Measurements from ENCODE around the gene TOM1.
A peak's percentile ranks its signal among the peaks of the same experiment; 100 is the strongest.
"Not testable (repeated sequence)": the region's sequence is repeated elsewhere in the genome, so short reads cannot be mapped to it uniquely, and the experiment has no call there.

Gene TOM1

GRCh38 chr22:35359380-35360065, 59.8 kb downstream of the TOM1 start:
- TF ChIP-seq POU2F2 (IDR thresholded peaks at IDR 0.05; ENCODE audit: low read depth, low read length) (no peak), SPI1 (IDR thresholded peaks at IDR 0.05; ENCODE audit: low read depth, low read length) (no peak), TAF1 (IDR thresholded peaks at IDR 0.05; ENCODE audit: low read depth, low read length) (no peak), PAX5 (IDR thresholded peaks at IDR 0.05; ENCODE audit: insufficient read depth, low read length, severe bottlenecking) (no peak), POLR2A (IDR thresholded peaks at IDR 0.05; ENCODE audit: low read depth, low read length) (no peak), POLR2AphosphoS5 (IDR thresholded peaks at IDR 0.05; ENCODE audit: low read depth, low read length) (no peak)
- DNase-seq (ENCODE audit: insufficient read length, low spot score) (no peak), FAIRE-seq (no peak)

DNA sequence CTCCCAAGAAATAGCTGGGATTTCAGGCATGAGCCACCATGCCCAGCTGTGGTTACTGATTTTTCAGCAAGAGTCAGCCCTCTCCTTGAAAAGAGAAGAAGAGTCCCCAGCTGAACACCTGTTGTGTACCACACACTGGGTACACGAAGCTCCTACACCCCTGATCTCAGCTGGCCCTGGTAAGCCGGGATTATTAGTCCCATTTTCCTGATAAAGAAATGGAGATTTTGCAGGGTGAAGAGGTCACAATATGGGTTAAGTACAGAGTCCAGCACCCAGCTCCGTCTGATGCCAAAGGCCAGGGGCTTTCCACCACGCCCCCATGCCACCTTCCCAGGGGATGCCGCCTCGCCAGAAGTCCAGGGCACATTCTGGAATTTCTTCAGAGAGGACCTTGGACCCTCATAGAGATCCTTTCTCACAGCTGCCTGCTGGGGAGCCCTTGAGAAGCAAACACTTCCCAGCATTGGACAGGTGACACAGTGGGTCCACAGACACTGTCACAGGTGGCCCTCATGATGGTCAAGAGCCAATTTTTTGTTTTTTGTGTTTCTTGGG, 61.4 kb downstream of the TOM1 start:
- FAIRE-seq = no peak

GRCh38 chr22:35363566-35364086, 63.9 kb downstream of the TOM1 start:
- TF ChIP-seq SPI1 (IDR thresholded peaks at IDR 0.05; ENCODE audit: low read depth, low read length) = no peak
- no peak for DNase-seq (ENCODE audit: insufficient read length, low spot score)
- no peak for FAIRE-seq

More for the DNA sequence above, 61.4 kb downstream of the TOM1 start:
- TF ChIP-seq POU2F2 (IDR thresholded peaks at IDR 0.05; ENCODE audit: low read depth, low read length) (no peak), SPI1 (IDR thresholded peaks at IDR 0.05; ENCODE audit: low read depth, low read length) (no peak), POLR2AphosphoS5 (IDR thresholded peaks at IDR 0.05; ENCODE audit: low read depth, low read length) (no peak), TAF1 (IDR thresholded peaks at IDR 0.05; ENCODE audit: low read depth, low read length) (no peak), POLR2A (IDR thresholded peaks at IDR 0.05; ENCODE audit: low read depth, low read length) (no peak), PAX5 (IDR thresholded peaks at IDR 0.05; ENCODE audit: insufficient read depth, low read length, severe bottlenecking) (no peak)
- no peak for DNase-seq (ENCODE audit: insufficient read length, low spot score)

- FAIRE-seq; DNase-seq (ENCODE audit: insufficient read length, low spot score): not testable (repeated sequence)
These were observed 64.5 kb downstream of the TOM1 start for GRCh38 chr22:35364230-35364629.

DNA sequence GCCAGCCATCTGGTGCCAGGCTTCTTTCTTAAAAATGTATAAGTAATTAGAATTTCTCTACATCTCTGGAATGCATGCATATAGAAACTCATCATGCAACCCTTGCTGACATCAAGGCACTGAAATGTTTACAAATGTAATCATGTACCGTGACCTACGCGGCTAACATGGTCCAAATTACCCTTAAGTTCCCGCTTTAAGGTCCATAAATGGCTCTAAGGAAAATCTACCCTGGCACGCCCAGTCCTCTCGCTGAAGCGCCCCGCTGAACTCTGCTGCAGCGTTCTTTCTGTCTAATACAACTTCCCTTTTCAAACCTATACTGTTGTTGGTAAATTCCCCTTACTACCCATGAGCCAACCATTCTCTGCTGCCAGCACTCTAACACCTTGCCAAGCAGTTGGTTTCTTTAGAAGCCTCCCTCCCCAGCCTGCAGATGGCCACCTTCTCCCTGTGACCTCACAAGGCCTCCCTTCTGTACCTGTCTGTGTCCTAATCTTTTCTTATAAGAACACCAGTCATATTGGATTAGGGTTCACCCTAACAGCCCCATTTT, 67.7 kb downstream of the TOM1 start:
- peak; percentile 83 for FAIRE-seq
- no peak for DNase-seq (ENCODE audit: insufficient read length, low spot score)
- TF ChIP-seq TAF1 (IDR thresholded peaks at IDR 0.05; ENCODE audit: low read depth, low read length) (no peak), SPI1 (IDR thresholded peaks at IDR 0.05; ENCODE audit: low read depth, low read length) (no peak), POU2F2 (IDR thresholded peaks at IDR 0.05; ENCODE audit: low read depth, low read length) (no peak), POLR2A (IDR thresholded peaks at IDR 0.05; ENCODE audit: low read depth, low read length) (no peak), PAX5 (IDR thresholded peaks at IDR 0.05; ENCODE audit: insufficient read depth, low read length, severe bottlenecking) (peak; percentile 44)

DNA sequence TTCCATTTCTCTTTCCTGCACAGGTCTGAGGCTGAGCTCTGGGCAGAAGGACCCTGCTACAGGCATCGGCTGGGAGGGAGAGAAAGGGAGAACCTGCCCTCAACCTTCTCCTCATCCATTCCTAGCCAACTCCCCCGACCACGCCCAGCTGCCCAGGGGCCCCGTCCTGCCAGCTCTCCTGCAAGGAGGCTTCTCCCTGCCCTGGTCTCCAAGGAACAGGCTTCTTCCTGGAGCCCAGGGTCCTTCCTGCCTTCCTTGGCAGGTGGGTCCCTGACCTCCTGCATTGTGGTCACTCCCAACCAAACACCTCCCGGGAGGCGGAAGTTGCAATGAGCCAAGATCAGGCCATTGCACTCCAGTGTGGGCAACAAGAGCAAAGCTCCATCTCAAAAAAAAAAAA, 68.7 kb downstream of the TOM1 start:
- FAIRE-seq (no peak), DNase-seq (ENCODE audit: insufficient read length, low spot score) (no peak)
- TF ChIP-seq PAX5 (IDR thresholded peaks at IDR 0.05; ENCODE audit: insufficient read depth, low read length, severe bottlenecking) = no peak
- no peak for TF ChIP-seq POLR2AphosphoS5 (IDR thresholded peaks at IDR 0.05; ENCODE audit: low read depth, low read length)
- TF ChIP-seq POLR2A (IDR thresholded peaks at IDR 0.05; ENCODE audit: low read depth, low read length) = no peak
- TF ChIP-seq SPI1 (IDR thresholded peaks at IDR 0.05; ENCODE audit: low read depth, low read length) = no peak
- no peak for TF ChIP-seq TAF1 (IDR thresholded peaks at IDR 0.05; ENCODE audit: low read depth, low read length)
- no peak for TF ChIP-seq POU2F2 (IDR thresholded peaks at IDR 0.05; ENCODE audit: low read depth, low read length)

- no peak for DNase-seq (ENCODE audit: insufficient read length, low spot score)
- FAIRE-seq = no peak
- no peak for TF ChIP-seq POLR2AphosphoS5 (IDR thresholded peaks at IDR 0.05; ENCODE audit: low read depth, low read length)
These were observed 70.3 kb downstream of the TOM1 start for GRCh38 chr22:35369996-35370395.

DNA sequence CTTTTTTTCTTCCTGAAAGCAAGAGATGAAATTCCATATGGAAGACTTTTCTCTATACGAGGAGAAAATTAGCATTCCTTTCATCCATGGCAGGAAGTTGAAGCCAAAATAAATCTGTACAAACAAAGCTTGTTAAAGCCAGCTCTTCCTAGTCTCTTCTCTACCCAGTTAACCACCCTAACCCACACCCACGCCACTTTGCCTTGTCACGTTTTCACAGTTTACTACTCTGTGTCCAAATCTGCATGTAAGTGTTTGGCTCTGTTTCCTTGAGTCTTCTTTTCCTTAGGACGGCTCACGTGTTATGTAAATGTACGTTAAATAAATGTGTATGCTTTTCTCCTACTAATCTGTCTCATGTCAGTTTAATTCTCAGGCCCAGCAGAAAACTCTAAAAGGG, 74.1 kb downstream of the TOM1 start:
- FAIRE-seq (no peak), DNase-seq (ENCODE audit: insufficient read length, low spot score) (no peak)
- TF ChIP-seq POU2F2 (IDR thresholded peaks at IDR 0.05; ENCODE audit: low read depth, low read length) (no peak), TAF1 (IDR thresholded peaks at IDR 0.05; ENCODE audit: low read depth, low read length) (no peak), PAX5 (IDR thresholded peaks at IDR 0.05; ENCODE audit: insufficient read depth, low read length, severe bottlenecking) (no peak), POLR2AphosphoS5 (IDR thresholded peaks at IDR 0.05; ENCODE audit: low read depth, low read length) (no peak), POLR2A (IDR thresholded peaks at IDR 0.05; ENCODE audit: low read depth, low read length) (no peak), SPI1 (IDR thresholded peaks at IDR 0.05; ENCODE audit: low read depth, low read length) (no peak)

DNA sequence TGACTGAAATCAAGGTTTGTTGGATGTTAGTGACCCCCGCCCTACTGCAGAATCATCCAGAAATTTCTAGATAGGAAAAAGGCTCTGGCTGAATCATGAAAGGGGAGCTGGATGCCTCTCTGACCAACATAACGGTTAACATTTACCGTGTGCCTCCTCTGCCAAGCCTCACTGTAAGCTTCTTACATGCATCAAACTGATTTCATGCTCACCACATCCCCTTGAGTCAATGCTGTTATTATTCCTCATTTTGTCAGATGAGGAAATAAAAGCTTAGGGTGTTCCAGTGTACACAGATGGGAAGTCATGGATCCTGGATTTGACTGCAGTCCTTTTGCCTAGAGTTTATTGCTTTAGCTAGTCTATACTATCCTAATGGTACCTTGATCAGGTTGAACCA, 75.3 kb downstream of the TOM1 start:
- FAIRE-seq = peak; percentile 23

DNA sequence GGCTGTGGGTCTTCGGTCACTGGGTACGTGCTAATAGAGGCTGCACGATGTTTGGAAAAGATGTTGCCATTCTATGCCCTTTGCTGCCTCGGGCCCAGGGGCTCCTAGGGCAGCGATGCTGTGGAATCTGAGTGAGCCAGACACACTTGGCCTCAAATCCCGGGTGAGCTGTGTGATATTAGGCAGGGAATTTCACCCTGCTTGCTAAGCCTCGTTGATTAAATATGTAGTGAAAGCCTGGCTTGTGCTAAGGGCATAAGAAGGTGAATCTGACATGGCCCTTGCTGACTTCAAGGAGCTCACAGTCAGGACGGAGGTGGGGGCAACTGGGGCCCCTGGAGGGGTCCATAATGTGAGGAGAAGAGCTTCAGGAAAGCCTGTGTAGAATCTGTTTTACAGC, 75.8 kb downstream of the TOM1 start:
- no peak for TF ChIP-seq PAX5 (IDR thresholded peaks at IDR 0.05; ENCODE audit: insufficient read depth, low read length, severe bottlenecking)
- no peak for TF ChIP-seq POLR2AphosphoS5 (IDR thresholded peaks at IDR 0.05; ENCODE audit: low read depth, low read length)
- TF ChIP-seq SPI1 (IDR thresholded peaks at IDR 0.05; ENCODE audit: low read depth, low read length) = no peak
- no peak for TF ChIP-seq TAF1 (IDR thresholded peaks at IDR 0.05; ENCODE audit: low read depth, low read length)
- TF ChIP-seq POU2F2 (IDR thresholded peaks at IDR 0.05; ENCODE audit: low read depth, low read length) = no peak
- no peak for TF ChIP-seq POLR2A (IDR thresholded peaks at IDR 0.05; ENCODE audit: low read depth, low read length)
- DNase-seq (ENCODE audit: insufficient read length, low spot score) = no peak
- no peak for FAIRE-seq

More for the DNA sequence above, 75.3 kb downstream of the TOM1 start:
- TF ChIP-seq PAX5 (IDR thresholded peaks at IDR 0.05; ENCODE audit: insufficient read depth, low read length, severe bottlenecking) = no peak
- no peak for TF ChIP-seq POLR2AphosphoS5 (IDR thresholded peaks at IDR 0.05; ENCODE audit: low read depth, low read length)
- TF ChIP-seq POLR2A (IDR thresholded peaks at IDR 0.05; ENCODE audit: low read depth, low read length) = no peak
- no peak for TF ChIP-seq SPI1 (IDR thresholded peaks at IDR 0.05; ENCODE audit: low read depth, low read length)
- no peak for TF ChIP-seq POU2F2 (IDR thresholded peaks at IDR 0.05; ENCODE audit: low read depth, low read length)
- TF ChIP-seq TAF1 (IDR thresholded peaks at IDR 0.05; ENCODE audit: low read depth, low read length) = no peak
- no peak for DNase-seq (ENCODE audit: insufficient read length, low spot score)
